ENCODE data around the gene MRM1. TPM values are rescaled to one million over a fixed set of nuclear protein-coding genes. Genes with fewer than 3 reads are reported as not detected.

MRM1 gene
- total RNA-seq: 10 to 100 TPM in 3 of 5 experiments, 1 to 10 TPM in 2; 3.8 to 15.6 (median 13.3) TPM
- polyA plus RNA-seq: 1 to 10 TPM; 3.1 to 9.3 TPM
- 4.4 reads per million, percentile 22 among the genes with 10 or more reads in this experiment for total RNA-seq

DNA sequence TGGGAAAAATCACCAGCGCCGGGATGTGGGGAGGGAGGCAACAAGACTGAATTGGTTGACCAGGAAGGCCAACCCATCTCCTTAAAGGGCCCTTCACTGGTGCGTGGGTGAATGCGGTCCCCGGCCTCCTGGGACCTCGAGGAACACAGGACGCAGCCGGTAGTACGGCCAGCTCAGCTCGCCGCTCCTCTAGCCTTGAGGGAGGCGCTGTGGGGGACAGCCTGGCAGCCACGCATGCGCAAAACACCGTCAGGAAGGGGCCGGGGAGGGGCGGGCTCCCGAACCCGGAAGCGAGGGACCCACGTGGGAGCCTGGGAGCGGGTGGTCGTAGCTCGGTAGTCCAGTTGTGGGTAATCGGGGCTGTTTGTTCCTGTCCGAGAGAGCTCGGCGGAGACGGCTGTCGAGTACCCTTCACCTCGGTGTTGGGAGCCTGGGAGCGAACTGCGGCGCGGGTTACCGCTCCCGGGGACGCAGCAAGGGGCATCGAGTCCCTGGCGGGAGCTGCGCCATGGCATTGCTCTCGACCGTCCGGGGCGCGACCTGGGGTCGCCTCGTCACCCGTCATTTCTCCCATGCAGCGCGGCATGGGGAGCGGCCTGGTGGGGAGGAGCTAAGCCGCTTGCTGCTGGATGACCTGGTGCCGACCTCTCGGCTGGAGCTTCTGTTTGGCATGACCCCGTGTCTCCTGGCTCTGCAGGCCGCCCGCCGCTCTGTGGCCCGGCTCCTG is at the start of gene MRM1:
Gene MRM1, plus strand, starts transcription at position 281 of the 727 bp plus-strand sequence. Its CDS starts 228 bp downstream, at position 509.
- Mint-ChIP-seq H3K4me1 (peaks cover 23 to 49% (median 41%) of the 10 kb centered on the region in 7 donors), H3K9me3 (peaks cover 0 to 1% (median 0%) of the 10 kb centered on the region in 11 donors), H3K27me3 (no peaks in the 10 kb centered on the region), H3K27ac (peak within 1 kb of the TSS; percentile 91 to 96 (median 94)), H3K36me3 (peaks cover 0 to 6% (median 0%) of the 10 kb centered on the region in 5 donors), H3K4me3 (peak within 1 kb of the TSS; percentile 92 to 97 (median 94))
- intact Hi-C loops (cut with micrococcal nuclease): loop anchor here (1.0 to 10.0 kb wide), 12 partner anchors 10 to 1007 kb away; partner anchors contain the start of genes DHRS11 (in 2 of the 2), AATF (in 1 of the 2), ACACA (in 1 of the 2) and GGNBP2 (in 1 of the 2)
- CTCF ChIA-PET: interaction anchor here (0.6 to 3.0 kb wide), 7 partner anchors 10 to 636 kb away, joined by 3 to 8 read pairs (median 3); no protein-coding TSS in a partner anchor
- POLR2A ChIA-PET: interaction anchor here (0.7 to 5.1 kb wide), 17 partner anchors 10 to 1007 kb away, joined by 3 to 52 read pairs (median 3); partner anchors contain the start of genes AATF, DHRS11, GGNBP2 and MYO19
- no peaks in the 10 kb centered on the region for H3K27me3 ChIP-seq (ENCODE audit: control insufficient read depth in 2 of 2, insufficient read depth in 2 of 2, low read length in 2 of 2)
- peak; percentile 72 to 89 (median 80) for DNase-seq
- peaks cover 0 to 7% (median 0%) of the 10 kb centered on the region in 3 experiments for H3K36me3 ChIP-seq (ENCODE audit: control insufficient read depth in 2 of 3, insufficient read depth in 3 of 3, low read length in 3 of 3)
- H3K9me3 ChIP-seq (ENCODE audit: control insufficient read depth in 2 of 3, low read length in 3 of 3): no peaks in the 10 kb centered on the region
- peak; percentile 90 for ATAC-seq
- peak within 1 kb of the TSS; percentile 95 for H3K4me3 ChIP-seq (ENCODE audit: low read length)
- peaks cover 11 to 19% of the 10 kb centered on the region in 2 donors for H3K4me1 ChIP-seq (ENCODE audit: control insufficient read depth in 2 of 2, insufficient read depth in 2 of 2, low read length in 2 of 2)
- peak within 1 kb of the TSS; percentile 79 for H3K27ac ChIP-seq (ENCODE audit: low read depth, low read length)

DNA sequence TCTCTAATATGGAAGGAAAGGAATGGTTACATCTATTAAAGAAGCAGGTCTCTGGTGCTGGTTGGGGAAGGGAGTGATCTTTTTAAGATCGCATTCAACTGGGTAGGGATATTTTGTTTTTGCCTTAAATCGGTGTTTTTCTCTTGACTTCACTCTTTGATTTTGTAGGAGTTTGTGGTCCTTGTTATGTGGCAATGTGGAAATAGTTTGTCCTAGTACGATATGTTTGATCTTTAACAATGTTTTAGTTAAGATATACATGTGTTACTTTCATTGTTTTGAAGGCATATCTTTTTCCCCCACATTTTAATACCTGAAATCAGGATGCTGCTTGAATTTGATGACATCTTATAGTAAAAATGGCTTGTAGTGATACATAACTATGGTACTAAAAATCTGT is 47.9 kb upstream of the MRM1 start:
- H3K9me3 Mint-ChIP-seq: no peaks in the 10 kb centered on the region
- Histone ChIP-seq H3K27ac (ENCODE audit: low read depth, low read length) (no peak overlapping the region), H3K4me3 (ENCODE audit: low read length) (no peak overlapping the region), H3K27me3 (ENCODE audit: control insufficient read depth in 2 of 2, insufficient read depth in 2 of 2, low read length in 2 of 2) (no peaks in the 10 kb centered on the region), H3K36me3 (ENCODE audit: control insufficient read depth in 2 of 3, insufficient read depth in 3 of 3, low read length in 3 of 3) (peaks cover 10 to 29% (median 17%) of the 10 kb centered on the region in 3 experiments), H3K4me1 (ENCODE audit: control insufficient read depth in 2 of 2, insufficient read depth in 2 of 2, low read length in 2 of 2) (peaks cover 16 to 54% of the 10 kb centered on the region in 2 donors), H3K9me3 (ENCODE audit: control insufficient read depth in 2 of 3, low read length in 3 of 3) (no peaks in the 10 kb centered on the region)
- CTCF ChIA-PET: no interaction called here
- POLR2A ChIA-PET: interaction anchor here (1.4 to 2.6 kb wide), 2 partner anchors 9 to 18 kb away, joined by 4 to 8 read pairs; partner anchors contain the start of genes GGNBP2 and PIGW
- peak overlapping the region; percentile 29 to 88 (median 66) for H3K4me3 Mint-ChIP-seq
- no peaks in the 10 kb centered on the region for H3K27me3 Mint-ChIP-seq
- H3K27ac Mint-ChIP-seq: peak overlapping the region; percentile 20 to 89 (median 67)
- peaks cover 11 to 26% (median 21%) of the 10 kb centered on the region in 5 donors for H3K36me3 Mint-ChIP-seq
- ATAC-seq: peak; percentile 28
- H3K4me1 Mint-ChIP-seq: peaks cover 43 to 83% (median 68%) of the 10 kb centered on the region in 7 donors
- DNase-seq: peak in 5 of 9 donors; percentile 17 to 60 (median 35)
- intact Hi-C loops (cut with micrococcal nuclease): no loop called here

DNA sequence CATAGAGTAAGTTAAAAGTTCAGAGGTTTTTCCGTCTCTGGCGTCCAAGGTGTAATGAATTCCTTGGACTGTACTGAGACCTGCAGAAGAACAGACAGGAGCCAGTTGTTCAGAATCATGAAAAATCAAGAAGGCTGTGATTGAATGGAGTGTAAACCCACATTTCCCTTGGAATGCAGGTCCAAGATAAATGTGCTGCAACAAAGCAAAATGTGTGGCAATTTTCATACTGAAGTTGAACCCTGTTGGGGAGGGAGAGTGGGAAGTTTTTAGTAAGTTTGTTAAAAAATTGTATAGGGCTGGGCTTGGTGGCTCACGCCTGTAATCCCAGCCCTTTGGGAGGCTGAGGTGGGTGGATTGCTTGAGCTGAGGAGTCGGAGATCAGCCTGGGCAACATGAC is 35.3 kb upstream of the MRM1 start:
- H3K27ac Mint-ChIP-seq: peak overlapping the region in 4 of 9 donors; percentile 11 to 56 (median 21)

DNA sequence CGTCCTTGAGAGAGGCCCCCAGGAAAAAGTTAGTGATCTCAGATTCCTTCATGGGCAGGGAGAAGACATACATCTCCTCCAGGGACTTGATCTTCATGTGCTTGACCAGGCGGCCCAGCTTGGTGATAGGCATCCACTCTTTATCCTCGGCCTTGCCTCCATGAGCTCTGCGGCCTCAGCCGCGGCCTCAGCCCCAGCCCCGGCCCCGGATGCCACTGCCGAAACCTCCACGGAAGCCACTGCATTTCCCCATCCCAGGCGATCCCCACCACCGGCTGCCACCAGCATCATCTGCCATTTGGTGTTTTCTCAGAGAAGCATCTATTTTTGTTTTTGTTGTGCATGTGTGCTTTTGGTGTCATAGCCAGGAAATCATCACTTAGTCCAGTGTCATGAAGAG is 26.4 kb upstream of the MRM1 start:
- H3K27me3 ChIP-seq (ENCODE audit: control insufficient read depth in 2 of 2, insufficient read depth in 2 of 2, low read length in 2 of 2): no peaks in the 10 kb centered on the region
- H3K27ac ChIP-seq (ENCODE audit: low read depth, low read length): no peak overlapping the region
- Mint-ChIP-seq H3K27ac (peak overlapping the region in 2 of 9 donors; percentile 13 to 32), H3K9me3 (no peaks in the 10 kb centered on the region), H3K4me3 (no peak overlapping the region), H3K4me1 (peaks cover 9 to 39% (median 29%) of the 10 kb centered on the region in 7 donors), H3K36me3 (peaks cover 0 to 40% (median 18%) of the 10 kb centered on the region in 5 donors), H3K27me3 (no peaks in the 10 kb centered on the region)
- intact Hi-C loops (cut with micrococcal nuclease): no loop called here
- H3K9me3 ChIP-seq (ENCODE audit: control insufficient read depth in 2 of 3, low read length in 3 of 3): no peaks in the 10 kb centered on the region
- ATAC-seq (no peak), DNase-seq (no peak)
- ChIA-PET CTCF (no interaction called here), POLR2A (interaction anchor here (1.1 kb wide), 1 partner anchor 29 kb away, joined by 4 read pairs; no protein-coding TSS in a partner anchor)
- no peaks in the 10 kb centered on the region for H3K4me1 ChIP-seq (ENCODE audit: control insufficient read depth in 2 of 2, insufficient read depth in 2 of 2, low read length in 2 of 2)
- H3K36me3 ChIP-seq (ENCODE audit: control insufficient read depth in 2 of 3, insufficient read depth in 3 of 3, low read length in 3 of 3): peaks cover 11 to 71% (median 16%) of the 10 kb centered on the region in 3 experiments
- H3K4me3 ChIP-seq (ENCODE audit: low read length): no peak overlapping the region

More for the DNA sequence above, 35.3 kb upstream of the MRM1 start:
- Histone ChIP-seq H3K4me3 (ENCODE audit: low read length) (no peak overlapping the region), H3K9me3 (ENCODE audit: control insufficient read depth in 2 of 3, low read length in 3 of 3) (no peaks in the 10 kb centered on the region), H3K27ac (ENCODE audit: low read depth, low read length) (no peak overlapping the region), H3K27me3 (ENCODE audit: control insufficient read depth in 2 of 2, insufficient read depth in 2 of 2, low read length in 2 of 2) (no peaks in the 10 kb centered on the region), H3K4me1 (ENCODE audit: control insufficient read depth in 2 of 2, insufficient read depth in 2 of 2, low read length in 2 of 2) (peaks cover 4 to 7% of the 10 kb centered on the region in 2 donors), H3K36me3 (ENCODE audit: control insufficient read depth in 2 of 3, insufficient read depth in 3 of 3, low read length in 3 of 3) (peaks cover 7 to 81% (median 19%) of the 10 kb centered on the region in 3 experiments)
- CTCF ChIA-PET: no interaction called here
- no peaks in the 10 kb centered on the region for H3K27me3 Mint-ChIP-seq
- no peak for ATAC-seq
- DNase-seq: no peak
- H3K9me3 Mint-ChIP-seq: no peaks in the 10 kb centered on the region
- H3K36me3 Mint-ChIP-seq: peaks cover 3 to 38% (median 21%) of the 10 kb centered on the region in 5 donors
- POLR2A ChIA-PET: interaction anchor here (2.8 kb wide), 1 partner anchor 20 kb away, joined by 11 read pairs; no protein-coding TSS in a partner anchor
- intact Hi-C loops (cut with micrococcal nuclease): no loop called here
- H3K4me1 Mint-ChIP-seq: peaks cover 12 to 37% (median 27%) of the 10 kb centered on the region in 7 donors
- no peak overlapping the region for H3K4me3 Mint-ChIP-seq

DNA sequence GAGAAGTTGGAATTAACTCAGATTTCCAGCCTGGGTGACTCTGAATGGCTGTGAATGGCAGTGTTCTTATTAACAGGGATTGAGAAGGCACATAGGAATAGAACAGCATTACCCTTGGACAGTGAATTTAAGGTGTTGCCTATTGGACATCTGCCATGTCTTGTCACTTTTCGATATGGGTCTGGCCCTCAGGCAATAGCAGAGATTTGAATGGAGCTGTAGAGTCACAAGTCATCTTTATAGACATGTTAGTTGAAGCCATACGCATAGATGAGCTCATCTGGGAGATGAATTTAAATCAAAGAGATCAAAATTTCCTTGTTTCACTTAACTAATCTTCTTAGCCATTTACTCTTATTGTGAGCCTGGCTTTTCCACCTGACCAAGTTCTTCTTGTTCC is 24.6 kb upstream of the MRM1 start:
- no peaks in the 10 kb centered on the region for H3K4me1 ChIP-seq (ENCODE audit: control insufficient read depth in 2 of 2, insufficient read depth in 2 of 2, low read length in 2 of 2)
- H3K9me3 ChIP-seq (ENCODE audit: control insufficient read depth in 2 of 3, low read length in 3 of 3): no peaks in the 10 kb centered on the region
- H3K4me3 Mint-ChIP-seq: peak overlapping the region in 1 of 10 donors; percentile 8
- POLR2A ChIA-PET: interaction anchor here (0.8 kb wide), 1 partner anchor 21 kb away, joined by 3 read pairs; no protein-coding TSS in a partner anchor
- peaks cover 12 to 39% (median 27%) of the 10 kb centered on the region in 7 donors for H3K4me1 Mint-ChIP-seq
- peaks cover 0 to 45% (median 23%) of the 10 kb centered on the region in 5 donors for H3K36me3 Mint-ChIP-seq
- no peaks in the 10 kb centered on the region for H3K27me3 ChIP-seq (ENCODE audit: control insufficient read depth in 2 of 2, insufficient read depth in 2 of 2, low read length in 2 of 2)
- H3K27ac Mint-ChIP-seq: peak overlapping the region in 4 of 9 donors; percentile 1 to 52 (median 32)
- no peak overlapping the region for H3K4me3 ChIP-seq (ENCODE audit: low read length)
- H3K27me3 Mint-ChIP-seq: no peaks in the 10 kb centered on the region
- intact Hi-C loops (cut with micrococcal nuclease): no loop called here
- H3K9me3 Mint-ChIP-seq: no peaks in the 10 kb centered on the region
- H3K27ac ChIP-seq (ENCODE audit: low read depth, low read length): no peak overlapping the region
- peaks cover 14 to 73% (median 15%) of the 10 kb centered on the region in 3 experiments for H3K36me3 ChIP-seq (ENCODE audit: control insufficient read depth in 2 of 3, insufficient read depth in 3 of 3, low read length in 3 of 3)
- ATAC-seq: no peak
- DNase-seq: no peak
- CTCF ChIA-PET: no interaction called here

DNA sequence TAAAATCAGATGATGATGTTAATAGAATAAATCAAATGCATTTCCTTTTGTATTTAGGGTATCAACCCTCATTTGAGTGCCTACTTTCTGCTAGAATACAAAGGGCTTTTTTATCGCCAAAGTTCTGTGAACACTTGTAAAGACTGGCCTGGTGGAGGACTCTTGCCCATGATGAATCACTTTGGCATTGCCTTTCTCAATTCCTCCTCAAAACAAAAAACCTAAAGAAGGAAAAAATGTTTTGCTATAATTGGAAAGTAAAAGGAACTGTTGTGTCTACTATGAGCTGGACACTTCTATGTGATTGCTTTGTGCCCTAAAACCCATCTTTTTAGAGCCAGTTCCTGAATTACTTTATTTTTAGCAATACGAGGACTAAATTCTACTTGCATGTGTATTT is 22.7 kb upstream of the MRM1 start:
- peaks cover 0 to 30% (median 18%) of the 10 kb centered on the region in 5 donors for H3K36me3 Mint-ChIP-seq
- CTCF ChIA-PET: no interaction called here
- no peak for ATAC-seq
- intact Hi-C loops (cut with micrococcal nuclease): no loop called here
- peaks cover 8 to 26% (median 19%) of the 10 kb centered on the region in 7 donors for H3K4me1 Mint-ChIP-seq
- Histone ChIP-seq H3K4me3 (ENCODE audit: low read length) (no peak overlapping the region), H3K27me3 (ENCODE audit: control insufficient read depth in 2 of 2, insufficient read depth in 2 of 2, low read length in 2 of 2) (no peaks in the 10 kb centered on the region), H3K9me3 (ENCODE audit: control insufficient read depth in 2 of 3, low read length in 3 of 3) (no peaks in the 10 kb centered on the region), H3K4me1 (ENCODE audit: control insufficient read depth in 2 of 2, insufficient read depth in 2 of 2, low read length in 2 of 2) (no peaks in the 10 kb centered on the region), H3K36me3 (ENCODE audit: control insufficient read depth in 2 of 3, insufficient read depth in 3 of 3, low read length in 3 of 3) (peaks cover 9 to 73% (median 14%) of the 10 kb centered on the region in 3 experiments), H3K27ac (ENCODE audit: low read depth, low read length) (no peak overlapping the region)
- H3K27ac Mint-ChIP-seq: no peak overlapping the region
- POLR2A ChIA-PET: interaction anchor here (0.9 to 1.2 kb wide), 2 partner anchors 15 to 23 kb away, joined by 3 read pairs; partner anchors contain the start of gene MRM1
- DNase-seq: no peak
- H3K4me3 Mint-ChIP-seq: no peak overlapping the region
- no peaks in the 10 kb centered on the region for H3K27me3 Mint-ChIP-seq
- no peaks in the 10 kb centered on the region for H3K9me3 Mint-ChIP-seq
